RPMI8226 (cell line): ENCODE results near the gene RORC.

Source experiments
- DNase-seq: peaks from one replicate; pipeline ENCODE4 v3.0.0-alpha.2; 2015

RORC gene

DNA sequence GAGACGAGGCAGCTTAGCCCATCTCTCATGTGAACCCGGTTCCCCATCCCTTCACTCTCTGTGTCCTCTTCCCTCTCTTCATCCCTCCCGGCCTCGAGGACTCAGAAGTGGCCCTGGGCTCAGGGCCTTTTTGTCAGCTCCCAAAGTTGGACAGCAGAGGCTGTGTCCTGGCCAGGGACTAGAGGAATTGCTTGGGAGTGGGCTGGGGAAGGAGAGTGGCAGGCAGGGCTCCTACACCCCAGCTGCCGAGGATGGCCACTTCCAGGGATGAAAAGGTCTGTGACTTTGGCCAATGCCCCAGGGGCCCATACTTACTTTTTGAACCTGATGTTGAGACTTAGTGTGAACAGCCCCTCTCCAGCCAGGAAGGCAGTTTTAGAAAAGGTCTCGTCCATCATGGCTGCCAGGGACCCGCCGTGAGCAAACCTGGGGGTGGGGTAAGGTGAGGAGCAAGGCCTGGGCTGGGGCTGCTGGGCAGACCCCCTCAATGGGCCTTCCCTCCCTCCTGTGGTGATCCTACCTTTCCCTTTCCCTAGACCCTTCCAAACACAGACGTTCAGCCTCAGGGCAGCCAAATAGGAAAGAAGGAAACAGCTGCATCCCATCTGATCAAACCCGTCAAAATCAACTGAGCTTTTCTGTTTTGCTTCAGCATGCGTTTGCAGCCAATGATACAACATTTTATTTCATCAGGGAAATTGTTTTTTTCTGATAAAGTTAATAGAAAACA lies 16.4 kb upstream of the RORC start:
- no peak for DNase-seq

DNA sequence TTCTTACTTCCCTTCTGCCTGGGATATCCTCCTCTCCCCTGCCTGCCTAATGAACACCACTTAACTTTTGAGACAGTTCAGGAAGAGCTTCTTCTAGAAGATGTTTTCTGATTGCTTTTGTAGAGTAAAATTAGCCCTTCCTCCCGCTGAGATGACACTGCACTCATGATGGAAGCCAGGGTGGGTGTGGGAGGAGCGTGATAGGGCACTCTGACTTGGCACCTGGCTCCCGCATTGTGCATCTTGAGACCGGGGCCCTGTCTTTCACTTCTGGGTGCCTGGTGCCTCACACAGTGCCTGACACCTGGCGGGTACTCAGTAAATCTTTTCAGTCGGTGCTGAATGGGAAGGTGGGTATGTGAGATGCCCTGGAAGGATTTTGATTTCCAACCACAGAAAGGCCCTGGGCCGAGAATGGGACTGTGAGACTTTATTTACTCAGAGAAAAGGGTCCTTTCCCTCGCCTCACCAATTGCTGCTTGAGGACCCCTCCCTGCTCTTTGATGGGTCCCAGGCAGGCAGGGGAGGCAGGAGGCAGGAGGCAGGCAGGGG lies 15.2 kb upstream of the RORC start:
- DNase-seq, result peak; percentile 51

DNA sequence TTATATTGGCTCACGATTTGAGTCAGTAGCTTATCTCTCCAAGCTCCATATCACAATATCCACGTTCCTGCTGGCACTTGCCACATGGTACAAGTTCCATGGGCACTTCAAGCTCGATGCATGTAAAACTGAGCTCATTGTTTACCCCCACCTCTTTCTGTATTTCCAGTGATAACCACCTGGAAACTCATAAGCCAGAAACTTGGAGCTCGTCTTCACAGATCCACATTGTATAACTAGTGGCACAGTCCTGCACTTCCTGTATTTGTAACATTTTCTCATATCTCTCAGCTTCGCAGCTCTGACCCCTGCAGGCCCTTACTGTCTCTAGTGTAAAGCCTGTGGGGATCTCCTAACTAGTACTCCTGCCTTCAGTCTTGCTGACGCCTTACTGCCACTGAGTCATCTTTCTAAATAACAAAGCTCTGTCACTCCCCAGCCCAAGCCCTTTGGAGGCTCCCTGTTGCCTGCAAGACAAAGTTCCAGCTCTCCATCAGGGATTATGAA lies 14.5 kb upstream of the RORC start:
- peak; percentile 44 for DNase-seq

DNA sequence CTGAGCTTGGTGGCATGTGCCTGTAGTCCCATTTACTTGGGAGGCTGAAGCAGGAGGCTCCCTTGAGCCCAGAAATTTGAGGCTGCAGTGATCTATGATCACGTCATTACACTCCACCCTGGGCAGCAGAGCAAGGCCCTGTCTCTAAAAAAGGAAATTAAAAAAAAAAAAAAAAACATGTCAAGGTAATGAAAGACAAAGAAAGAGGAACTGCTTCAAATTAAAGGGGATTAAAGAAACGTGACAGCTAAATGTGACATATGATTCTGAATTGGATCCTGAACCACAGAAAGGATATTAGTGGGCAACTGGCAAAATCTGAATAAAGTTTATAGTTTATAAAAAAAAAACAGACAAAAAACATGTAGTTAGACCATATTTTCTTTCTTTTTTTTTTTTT lies 11.8 kb upstream of the RORC start:
- no peak for DNase-seq

DNA sequence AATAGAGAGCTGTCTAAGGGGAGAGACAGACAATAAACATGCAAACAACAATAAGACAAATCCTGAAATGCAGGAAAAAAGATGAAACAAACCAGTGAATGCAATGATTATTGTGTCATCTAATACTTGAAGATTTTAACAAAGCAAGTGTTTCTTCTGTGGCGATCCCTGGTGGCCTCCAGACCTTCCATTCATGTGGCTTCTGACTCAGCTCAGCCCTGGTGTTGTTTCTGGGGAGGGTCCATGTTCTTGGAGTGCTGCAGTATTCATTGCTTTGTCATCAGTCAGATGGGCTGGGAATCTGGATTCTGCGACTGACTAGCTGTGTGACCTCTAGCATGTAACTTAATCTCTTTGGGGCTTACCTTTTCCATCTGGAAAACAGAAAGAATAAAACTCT lies 9.5 kb upstream of the RORC start:
- no peak for DNase-seq

DNA sequence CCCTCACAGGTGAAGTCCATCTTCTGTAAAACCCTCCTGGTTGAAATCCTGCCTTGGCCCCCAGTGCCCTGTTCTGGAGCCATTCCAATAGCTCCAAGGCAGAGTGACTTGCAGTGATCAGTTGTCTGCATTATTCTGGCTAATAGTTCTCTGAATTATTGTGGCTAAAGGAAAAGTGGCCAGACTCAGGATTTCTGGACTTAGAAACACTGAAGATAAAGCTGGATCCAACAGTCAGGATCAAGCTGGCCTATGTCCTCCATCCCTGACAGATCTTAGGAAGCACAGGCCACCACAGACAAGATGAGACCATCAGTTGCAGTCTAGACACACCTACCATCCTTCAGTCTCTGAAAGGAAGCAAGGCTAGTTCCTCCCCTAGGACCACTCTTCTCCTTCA lies 8.8 kb upstream of the RORC start:
- no peak for DNase-seq

DNA sequence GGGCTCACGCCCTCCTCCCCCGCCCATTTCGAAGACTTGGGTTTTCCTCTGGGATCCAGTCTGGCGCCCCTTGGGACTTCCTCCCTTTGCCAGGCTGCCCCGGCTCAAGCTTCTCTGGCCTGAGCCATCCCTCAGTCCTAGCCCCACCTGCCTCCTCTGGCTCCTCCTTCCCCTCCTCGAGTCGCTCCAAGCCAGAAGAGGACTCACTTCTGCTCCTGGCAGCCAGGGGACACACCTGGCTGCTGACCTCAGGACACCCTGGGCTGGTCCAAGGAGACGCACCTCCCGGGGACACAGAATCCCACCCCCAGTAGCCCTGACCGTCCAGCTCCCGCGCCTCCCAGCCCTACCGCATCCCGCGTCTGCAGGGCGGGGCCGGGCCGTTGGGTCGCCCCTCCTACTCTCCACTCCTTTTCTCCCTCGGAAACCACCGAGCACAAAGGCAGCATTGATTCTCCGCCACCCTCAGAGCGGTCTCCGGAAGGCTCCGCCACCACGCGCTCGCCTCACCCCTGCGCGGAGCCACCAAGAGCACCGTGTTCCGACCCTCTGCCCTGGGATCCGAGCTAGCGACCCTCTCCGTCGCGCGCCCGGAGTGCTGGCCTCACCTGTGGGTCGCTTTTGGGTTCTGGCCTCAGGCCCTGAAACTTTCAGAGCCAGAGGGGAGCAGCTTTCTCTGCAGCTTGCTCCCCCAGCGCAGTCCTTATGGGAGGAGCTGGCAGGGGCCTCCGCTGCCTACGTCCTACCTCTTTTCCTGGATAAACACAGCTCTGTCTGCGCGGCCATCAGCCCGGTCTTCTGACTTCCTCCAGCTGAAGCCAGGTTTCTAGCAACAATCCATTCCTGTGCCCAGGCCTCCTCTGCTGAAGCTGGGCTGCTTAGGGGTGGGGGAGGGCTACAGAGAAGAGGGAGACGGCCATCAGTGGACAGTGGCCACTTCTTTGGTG lies 8.1 kb upstream of the RORC start, which contains the start of gene C2CD4D:
C2CD4D (minus strand) TSS at position 364 of the 947 bp plus-strand sequence. CDS start 831 bp downstream, outside the sequence.
- DNase-seq, result peak; percentile 68

DNA sequence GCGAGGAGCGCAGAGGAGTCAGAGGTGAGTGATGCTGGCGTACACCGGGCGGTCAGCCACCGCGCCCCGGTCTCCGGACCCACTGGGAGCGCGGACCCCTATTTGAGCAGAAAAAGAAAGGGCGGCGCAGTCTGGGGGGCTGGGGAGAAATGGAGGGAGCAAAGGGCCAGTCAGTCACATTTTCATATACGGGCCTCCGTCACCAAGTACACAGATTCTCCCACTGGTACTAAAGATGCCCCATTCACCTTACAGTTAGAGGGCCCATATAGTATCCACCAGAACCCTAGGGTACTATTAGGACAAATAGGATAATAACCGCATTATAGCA lies 7.4 kb upstream of the RORC start:
- DNase-seq, result no peak

DNA sequence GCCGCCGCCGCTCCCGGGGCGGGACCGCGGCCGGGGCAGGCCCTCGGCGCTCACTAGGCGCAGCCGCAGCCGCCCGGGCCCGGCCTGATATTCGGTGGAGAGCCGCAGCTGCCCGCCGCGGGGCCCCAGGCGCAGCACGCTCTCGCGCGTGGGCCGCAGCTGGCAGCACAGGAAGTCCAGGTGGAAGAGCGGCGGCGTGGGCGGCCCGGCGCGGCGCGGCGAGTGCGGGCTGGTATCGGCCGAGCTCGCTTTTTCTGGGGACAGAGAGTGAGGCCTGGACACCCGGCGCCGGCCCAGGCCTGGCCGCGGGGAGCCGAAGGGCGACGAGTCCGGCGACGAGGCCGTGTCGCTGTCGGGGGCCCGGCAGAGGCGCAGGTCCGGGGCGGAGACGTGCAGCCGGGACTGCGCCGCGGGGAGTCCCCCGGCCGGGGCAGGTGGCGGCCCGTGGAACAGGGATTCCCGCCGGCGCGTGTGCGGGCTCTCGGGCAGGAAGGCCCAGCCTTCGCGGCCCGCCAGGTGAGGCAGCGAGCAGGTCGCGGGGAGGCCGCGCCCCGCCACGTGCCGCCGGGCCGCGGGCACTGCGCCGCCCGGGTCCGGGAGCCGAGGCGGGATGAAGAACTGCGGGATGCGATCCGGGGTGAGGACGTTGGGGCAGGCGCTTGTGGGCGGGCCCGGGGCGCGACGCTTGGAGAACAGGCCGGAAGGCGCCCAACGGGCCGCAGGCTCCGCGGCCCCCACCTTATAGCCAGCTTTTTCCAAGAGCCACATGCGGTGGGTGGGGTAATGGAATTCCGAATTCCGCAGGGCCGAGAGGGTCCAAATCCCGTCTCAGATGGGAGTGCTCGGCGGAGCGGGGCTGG lies 6.8 kb upstream of the RORC start:
- peak; percentile 48 for DNase-seq

DNA sequence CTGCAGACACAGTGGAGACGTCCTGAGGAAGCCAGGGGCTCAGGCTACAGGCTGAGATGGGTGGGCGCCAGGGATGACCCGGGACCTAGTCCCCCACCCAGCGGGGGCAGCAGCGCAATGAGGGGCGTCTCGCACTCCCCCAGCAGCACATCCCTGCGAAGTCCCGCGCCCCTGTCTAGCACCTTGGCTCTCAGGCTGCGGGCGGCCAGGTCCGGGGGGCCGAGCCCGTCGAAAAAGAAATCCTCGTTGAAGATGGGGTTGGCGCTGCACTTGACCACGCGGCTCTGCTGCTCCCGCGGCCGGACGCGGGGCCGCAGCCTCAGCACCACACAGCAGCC lies 6.3 kb upstream of the RORC start:
- DNase-seq, result no peak

DNA sequence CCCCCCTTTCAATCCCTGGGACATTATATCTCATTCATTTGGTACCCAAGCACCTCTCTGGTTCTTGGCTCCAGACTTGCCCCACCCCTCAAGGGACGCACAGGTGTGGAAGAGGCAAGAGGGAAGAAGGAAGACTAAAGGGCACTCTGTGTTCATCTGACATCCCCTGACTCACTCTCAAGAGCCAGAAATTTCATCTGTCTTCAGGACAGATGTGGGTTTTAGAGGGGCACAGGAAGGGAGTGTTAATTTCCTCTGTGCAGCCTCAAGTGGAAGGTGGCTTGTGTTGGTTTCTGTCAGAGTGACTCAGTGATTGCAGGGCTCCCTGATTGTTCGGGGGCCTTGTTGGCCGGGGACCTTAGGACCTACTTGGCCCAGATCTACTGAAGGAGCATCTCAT lies 5.6 kb upstream of the RORC start:
- peak; percentile 19 for DNase-seq

DNA sequence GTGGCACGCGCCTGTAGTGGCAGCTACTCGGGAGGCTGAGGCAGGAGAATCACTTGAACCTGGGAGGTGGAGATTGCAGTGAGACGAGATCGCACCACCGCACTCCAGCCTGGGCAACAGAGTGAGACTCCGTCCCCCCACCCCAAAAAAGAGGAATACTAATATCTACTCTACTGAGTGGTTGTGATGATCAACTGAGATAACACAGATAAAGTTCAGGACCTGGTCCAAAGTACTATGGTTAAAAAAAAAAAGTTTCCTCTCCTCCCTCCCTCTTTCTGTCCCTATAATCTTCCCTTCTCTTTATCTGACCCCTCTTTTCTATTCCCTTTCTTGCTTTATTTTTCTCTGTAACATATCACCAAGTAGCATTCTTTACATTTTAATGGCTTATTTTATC lies 4.0 kb upstream of the RORC start:
- no peak for DNase-seq

DNA sequence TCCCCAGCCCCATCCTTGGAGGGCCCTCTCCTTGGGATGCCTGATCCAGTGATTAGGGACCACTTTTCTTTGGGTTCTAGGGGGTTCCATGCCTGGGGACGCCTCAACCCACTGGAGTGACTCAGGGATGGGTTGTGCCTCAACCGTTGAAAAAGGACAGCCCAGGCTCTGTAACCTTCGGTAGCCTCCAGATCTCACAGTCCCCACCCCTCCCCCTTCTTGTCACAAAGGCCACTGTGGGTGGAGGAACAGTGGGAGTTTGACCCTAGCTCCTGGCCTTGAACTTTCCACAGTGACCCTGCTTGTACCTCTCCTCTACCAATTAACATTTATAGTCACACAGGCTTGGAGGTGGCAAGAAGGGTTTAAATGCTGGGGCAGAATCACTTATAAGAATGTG lies 2.6 kb upstream of the RORC start:
- DNase-seq, result no peak

DNA sequence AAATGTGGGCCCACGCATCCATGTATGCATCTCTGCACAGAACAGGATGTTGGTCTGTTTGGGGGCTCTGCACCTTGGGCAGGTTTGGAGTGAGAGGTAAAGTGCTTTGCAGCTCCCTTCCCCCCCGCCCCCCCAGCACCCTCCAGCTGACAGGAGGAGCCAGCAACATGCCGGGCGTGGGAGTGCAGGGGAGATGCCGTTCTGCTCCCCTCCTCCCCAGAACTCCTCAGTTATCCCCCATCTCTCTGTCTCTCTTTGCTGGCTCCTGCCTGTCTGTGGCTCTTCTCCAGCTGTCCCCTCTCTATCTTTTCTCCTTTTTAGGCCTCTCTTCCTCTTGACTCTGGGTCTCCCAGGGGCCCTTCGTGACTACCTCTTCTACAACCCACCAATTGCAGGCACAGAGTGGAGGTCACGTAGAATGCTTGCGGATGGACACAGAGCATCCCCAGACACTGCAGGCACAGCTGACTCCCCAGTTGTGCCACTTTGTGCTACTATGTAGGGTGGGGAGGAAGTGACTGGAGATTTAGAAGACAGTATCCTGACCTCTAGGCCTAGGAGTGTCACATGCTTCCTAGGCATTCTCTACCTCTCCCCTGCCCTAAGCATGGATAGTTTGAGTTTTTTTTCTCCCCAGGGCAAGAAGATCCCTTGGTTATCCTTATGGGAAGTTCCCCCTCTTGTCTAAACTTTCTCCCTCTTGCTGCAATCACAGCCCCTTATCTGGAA lies 1.7 kb upstream of the RORC start:
- no peak for DNase-seq

DNA sequence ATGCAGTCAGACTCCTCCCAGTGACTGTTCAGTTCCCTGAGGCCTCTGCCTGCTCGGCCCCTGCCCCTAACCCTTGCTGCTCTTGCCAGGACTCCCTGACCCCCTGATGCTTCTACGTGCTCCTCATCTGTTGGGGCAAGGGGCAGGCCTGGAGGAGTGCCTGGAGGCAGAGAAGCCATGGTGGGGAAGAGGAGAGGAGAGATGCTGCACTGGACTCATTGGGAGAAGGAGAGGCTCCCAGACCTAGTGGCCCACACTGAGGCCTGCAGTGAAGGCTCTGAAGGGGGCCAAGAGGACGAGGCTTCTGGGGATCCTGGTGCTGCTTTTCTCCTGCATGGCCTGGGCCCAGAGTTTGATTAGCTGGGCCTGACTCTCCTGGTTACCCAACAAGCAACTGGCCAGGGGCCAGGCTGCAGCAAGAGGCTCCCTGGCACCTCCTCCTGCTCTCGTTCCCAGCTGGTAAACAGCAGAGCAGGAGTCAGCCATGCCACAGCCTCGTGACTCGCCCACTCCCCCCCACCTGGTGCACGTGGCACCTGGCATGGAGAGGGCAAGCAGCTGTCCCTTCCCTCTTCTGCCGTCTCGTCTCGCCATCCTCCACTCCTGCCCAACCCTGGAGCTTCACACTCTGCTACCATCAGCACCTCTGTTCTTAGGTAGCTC lies 847 bp upstream of the RORC start:
- DNase-seq, result peak; percentile 94

DNA sequence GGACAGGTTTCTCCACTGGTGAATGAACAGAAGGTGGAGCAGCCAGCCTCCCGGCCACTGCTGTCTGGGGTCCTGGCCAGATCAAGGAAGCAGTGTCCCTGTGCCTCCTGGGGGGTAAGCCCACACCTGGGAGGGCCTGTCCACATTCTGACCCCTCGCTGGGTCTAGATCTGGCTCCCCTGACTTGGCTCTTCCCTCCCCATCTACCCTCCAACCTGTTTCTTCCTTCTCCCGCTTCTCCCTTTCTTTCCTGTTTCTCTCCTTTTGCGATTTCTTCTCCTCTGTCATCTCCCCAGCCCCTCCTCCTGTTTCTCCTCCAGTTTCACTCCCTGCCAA lies 378 bp downstream of the RORC start:
- DNase-seq, result no peak

DNA sequence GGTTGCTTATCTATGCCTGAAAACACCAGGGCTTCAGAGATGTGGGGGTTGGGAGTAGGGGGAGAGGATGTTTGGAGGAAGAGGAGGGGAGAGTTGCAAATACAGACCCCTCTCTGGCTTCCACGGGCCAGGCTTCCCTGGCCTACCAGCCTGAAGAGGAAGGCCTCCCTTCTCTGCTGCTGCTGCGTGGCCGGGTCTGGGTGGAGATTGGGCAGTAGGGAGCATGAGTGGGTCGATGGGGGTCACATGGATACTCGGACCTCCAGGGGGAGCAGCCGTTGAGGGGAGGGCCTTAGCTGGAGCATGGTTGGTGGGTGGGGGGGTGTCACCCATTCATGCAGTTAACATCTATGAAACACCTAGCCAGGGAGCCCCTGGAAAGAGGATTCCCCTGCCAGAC lies 1.5 kb downstream of the RORC start:
- no peak for DNase-seq

DNA sequence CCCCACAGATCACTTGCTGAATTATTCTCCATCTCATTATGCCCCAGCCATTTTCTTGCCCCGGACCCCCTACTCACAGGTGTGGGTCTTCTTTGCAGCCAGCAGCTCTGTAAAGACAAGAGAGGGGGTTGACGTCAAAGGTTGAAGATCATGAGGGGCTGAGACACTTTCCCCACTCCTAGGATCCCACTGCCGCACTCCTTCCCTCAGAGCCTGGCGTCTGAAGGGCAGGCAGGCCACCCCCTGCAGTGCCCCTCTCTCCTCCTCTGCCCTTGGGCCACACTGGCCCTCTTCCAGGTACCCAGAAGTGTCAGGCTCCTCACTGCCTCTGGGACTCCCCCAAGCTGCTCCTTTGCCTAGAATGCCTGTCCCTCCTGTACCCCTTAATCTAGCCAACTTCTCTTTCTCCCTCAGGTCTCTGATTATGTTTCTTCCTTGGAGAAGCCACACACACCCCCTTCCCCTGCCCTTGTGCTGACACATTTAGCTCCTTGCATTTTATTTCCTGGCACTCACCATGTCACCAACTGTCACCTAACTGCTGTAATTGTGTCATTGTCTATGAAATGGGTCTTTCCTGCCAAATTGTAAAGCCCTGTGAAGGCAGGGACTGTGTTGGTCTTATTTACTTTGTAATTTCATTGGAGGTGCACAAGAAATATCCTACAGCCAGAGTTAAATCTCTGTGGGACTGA lies 2.1 kb downstream of the RORC start:
- DNase-seq, result no peak

DNA sequence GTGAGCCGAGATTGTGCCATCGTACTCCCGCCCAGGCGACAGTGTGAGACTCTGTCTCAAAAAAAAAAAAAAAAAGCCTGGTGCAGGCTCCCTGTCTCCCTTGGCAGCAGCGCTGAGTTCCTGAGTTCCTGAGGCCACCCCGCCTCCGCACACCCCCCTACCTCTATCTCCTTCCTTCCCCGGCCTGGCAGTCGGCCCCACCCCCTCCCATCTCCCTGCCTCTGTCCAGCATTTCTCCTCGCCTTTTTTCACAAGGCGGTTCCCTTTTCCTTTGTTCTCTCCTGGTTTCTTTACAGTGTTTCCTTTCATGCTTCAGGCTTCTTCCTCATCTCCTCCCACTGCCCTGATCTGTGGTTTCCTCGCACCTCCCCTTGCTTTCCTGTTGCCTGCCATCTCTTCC lies 2.7 kb downstream of the RORC start:
- no peak for DNase-seq

DNA sequence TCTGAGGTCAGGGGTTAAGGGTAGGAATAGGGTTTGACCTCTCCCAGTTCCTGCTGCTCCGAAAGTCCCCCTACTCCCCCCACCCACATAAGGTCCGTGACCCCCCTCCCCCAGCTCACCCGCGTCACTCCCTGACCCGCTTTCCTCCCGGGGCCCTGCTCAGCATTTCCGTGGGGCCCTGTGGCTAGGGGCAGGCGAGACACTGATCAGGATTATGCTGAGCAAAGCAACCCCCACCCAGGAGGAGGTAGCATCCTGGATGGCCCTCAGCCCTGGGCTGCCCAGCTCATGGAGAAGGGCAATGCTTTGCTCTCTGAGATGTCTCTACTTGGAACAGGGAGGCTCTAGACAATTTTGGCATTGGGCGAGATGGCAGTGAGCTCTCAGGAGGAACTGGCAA lies 3.7 kb downstream of the RORC start:
- DNase-seq, result peak; percentile 50
